Stomach (tissue), 4 donors: ENCODE data around the gene FSTL4.

Experiments
- POLR2AphosphoS5 ChIP-seq, 3 donors: sonication (generic); formaldehyde crosslinking; IDR thresholded peaks; one replicate each; pipeline ENCODE4 v1.6.1; 2016; ENCODE audit warnings: antibody characterized with exemption in 3 of 3
- TF ChIP-seq, protein P1 (sequence below), 7 experiments: fragments of 450-650 bp in 4 of 7; fragments of 200-600 bp in 3 of 7; sonication (generic) in 3 of 7; IDR thresholded peaks; one replicate each; pipeline ENCODE4 v1.5.1; 2016 to 2019; ENCODE audit warnings: antibody characterized with exemption in 7 of 7, control low read depth in 2 of 7, mild to moderate bottlenecking in 1 of 7

DNA sequence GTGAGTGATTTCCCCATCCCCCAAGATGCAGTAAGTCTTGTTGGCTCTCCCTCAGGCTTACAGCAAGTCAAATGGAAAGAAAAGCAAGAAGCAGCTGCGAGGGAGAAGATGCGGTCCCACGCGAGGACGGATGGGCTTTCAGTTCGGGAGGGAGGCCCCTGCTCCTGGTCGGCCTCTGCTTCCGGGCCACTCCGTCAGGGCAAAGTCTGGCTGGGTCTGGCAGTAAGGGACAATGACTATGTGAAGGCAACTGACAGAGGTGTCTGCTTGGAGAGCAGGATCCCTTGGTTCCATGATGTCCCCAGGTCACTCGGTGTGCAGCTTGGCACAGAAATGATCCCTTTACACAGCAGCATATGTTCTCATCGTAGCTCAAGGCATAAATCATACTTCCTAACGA, 413.8 kb downstream of the FSTL4 start:
- TF ChIP-seq POLR2AphosphoS5 (IDR thresholded peaks at IDR 0.05) = no peak
- TF ChIP-seq, protein P1, sequence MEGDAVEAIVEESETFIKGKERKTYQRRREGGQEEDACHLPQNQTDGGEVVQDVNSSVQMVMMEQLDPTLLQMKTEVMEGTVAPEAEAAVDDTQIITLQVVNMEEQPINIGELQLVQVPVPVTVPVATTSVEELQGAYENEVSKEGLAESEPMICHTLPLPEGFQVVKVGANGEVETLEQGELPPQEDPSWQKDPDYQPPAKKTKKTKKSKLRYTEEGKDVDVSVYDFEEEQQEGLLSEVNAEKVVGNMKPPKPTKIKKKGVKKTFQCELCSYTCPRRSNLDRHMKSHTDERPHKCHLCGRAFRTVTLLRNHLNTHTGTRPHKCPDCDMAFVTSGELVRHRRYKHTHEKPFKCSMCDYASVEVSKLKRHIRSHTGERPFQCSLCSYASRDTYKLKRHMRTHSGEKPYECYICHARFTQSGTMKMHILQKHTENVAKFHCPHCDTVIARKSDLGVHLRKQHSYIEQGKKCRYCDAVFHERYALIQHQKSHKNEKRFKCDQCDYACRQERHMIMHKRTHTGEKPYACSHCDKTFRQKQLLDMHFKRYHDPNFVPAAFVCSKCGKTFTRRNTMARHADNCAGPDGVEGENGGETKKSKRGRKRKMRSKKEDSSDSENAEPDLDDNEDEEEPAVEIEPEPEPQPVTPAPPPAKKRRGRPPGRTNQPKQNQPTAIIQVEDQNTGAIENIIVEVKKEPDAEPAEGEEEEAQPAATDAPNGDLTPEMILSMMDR (IDR thresholded peaks at IDR 0.05) = no peak
